ENCODE data around the gene FBRS. TPM values are rescaled to one million over a fixed set of nuclear protein-coding genes. Genes with fewer than 3 reads are reported as not detected.

The FBRS gene
- total and polyA plus RNA-seq, 2 of the 13 experiments (the other 11 are each of a cell fraction or from before 2014, with no cell fraction given): 13.7 to 16.2 TPM

DNA sequence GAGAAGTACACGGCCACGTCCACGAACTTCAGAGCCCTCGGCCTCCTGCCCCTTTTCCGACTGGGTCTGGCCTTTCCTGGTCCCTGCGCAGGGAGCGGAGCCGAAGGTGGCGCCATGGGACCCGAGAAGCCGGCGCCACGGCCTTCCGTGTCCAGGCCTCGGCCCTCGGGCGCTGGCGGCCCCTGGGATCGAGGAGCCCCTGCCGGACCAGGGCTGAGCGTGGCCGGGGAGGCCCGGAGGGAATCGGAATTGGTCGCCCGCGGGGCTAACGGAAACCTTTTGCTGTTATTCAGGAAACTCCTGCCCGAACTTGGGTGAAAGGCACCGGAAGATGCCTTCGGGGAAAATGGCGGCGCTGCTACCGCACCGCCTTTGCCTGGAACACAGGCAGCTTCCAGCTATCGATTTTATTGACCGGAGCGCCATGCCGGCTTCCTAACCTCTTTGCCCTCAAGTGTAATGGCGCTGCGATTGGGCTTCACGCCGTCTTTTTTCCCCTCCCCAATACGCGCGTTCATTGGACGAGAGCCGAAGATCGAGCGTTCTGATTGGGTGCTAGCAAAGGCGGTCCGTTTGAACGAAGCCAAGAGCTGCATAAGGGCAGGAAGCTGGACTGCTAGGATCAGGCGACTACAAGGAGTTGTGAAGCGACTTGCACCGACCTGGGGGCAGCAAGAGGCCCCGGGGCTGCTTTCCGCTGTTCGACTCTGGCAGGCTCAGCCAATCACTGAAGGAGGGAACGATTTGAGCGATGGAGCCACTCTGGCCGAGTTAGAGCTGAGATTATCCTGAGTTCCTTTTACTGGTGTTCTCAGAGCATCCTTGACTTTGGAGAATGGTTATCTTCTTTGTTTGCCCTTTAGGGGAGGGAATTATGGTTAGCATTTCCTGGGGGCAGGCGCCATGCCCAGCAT lies 48.0 kb upstream of the FBRS start, which contains the start of gene ZNF689 (continued):
- TF ChIP-seq, protein P1, sequence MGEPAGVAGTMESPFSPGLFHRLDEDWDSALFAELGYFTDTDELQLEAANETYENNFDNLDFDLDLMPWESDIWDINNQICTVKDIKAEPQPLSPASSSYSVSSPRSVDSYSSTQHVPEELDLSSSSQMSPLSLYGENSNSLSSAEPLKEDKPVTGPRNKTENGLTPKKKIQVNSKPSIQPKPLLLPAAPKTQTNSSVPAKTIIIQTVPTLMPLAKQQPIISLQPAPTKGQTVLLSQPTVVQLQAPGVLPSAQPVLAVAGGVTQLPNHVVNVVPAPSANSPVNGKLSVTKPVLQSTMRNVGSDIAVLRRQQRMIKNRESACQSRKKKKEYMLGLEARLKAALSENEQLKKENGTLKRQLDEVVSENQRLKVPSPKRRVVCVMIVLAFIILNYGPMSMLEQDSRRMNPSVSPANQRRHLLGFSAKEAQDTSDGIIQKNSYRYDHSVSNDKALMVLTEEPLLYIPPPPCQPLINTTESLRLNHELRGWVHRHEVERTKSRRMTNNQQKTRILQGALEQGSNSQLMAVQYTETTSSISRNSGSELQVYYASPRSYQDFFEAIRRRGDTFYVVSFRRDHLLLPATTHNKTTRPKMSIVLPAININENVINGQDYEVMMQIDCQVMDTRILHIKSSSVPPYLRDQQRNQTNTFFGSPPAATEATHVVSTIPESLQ (CRISPR knock-in tag; conservative IDR thresholded peaks at IDR 0.05): peak; percentile 95
- no peak; the same call in 1 of the 2 replicates for TF ChIP-seq ZNF775 (CRISPR knock-in tag; IDR thresholded peaks at IDR 0.05; ENCODE audit: borderline replicate concordance)
- TF ChIP-seq, protein P2, sequence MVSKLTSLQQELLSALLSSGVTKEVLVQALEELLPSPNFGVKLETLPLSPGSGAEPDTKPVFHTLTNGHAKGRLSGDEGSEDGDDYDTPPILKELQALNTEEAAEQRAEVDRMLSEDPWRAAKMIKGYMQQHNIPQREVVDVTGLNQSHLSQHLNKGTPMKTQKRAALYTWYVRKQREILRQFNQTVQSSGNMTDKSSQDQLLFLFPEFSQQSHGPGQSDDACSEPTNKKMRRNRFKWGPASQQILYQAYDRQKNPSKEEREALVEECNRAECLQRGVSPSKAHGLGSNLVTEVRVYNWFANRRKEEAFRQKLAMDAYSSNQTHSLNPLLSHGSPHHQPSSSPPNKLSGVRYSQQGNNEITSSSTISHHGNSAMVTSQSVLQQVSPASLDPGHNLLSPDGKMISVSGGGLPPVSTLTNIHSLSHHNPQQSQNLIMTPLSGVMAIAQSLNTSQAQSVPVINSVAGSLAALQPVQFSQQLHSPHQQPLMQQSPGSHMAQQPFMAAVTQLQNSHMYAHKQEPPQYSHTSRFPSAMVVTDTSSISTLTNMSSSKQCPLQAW (CRISPR knock-in tag; IDR thresholded peaks at IDR 0.05): peak; percentile 65; the same call in 1 of the 2 replicates
- peak; percentile 98 for TF ChIP-seq THAP9 (CRISPR knock-in tag; IDR thresholded peaks at IDR 0.05; ENCODE audit: borderline replicate concordance)
- TF ChIP-seq, protein P3, sequence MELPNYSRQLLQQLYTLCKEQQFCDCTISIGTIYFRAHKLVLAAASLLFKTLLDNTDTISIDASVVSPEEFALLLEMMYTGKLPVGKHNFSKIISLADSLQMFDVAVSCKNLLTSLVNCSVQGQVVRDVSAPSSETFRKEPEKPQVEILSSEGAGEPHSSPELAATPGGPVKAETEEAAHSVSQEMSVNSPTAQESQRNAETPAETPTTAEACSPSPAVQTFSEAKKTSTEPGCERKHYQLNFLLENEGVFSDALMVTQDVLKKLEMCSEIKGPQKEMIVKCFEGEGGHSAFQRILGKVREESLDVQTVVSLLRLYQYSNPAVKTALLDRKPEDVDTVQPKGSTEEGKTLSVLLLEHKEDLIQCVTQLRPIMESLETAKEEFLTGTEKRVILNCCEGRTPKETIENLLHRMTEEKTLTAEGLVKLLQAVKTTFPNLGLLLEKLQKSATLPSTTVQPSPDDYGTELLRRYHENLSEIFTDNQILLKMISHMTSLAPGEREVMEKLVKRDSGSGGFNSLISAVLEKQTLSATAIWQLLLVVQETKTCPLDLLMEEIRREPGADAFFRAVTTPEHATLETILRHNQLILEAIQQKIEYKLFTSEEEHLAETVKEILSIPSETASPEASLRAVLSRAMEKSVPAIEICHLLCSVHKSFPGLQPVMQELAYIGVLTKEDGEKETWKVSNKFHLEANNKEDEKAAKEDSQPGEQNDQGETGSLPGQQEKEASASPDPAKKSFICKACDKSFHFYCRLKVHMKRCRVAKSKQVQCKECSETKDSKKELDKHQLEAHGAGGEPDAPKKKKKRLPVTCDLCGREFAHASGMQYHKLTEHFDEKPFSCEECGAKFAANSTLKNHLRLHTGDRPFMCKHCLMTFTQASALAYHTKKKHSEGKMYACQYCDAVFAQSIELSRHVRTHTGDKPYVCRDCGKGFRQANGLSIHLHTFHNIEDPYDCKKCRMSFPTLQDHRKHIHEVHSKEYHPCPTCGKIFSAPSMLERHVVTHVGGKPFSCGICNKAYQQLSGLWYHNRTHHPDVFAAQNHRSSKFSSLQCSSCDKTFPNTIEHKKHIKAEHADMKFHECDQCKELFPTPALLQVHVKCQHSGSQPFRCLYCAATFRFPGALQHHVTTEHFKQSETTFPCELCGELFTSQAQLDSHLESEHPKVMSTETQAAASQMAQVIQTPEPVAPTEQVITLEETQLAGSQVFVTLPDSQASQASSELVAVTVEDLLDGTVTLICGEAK (IDR thresholded peaks at IDR 0.05): no peak
- TF ChIP-seq, protein P3 (CRISPR knock-in tag; IDR thresholded peaks at IDR 0.05): peak; percentile 91
- peak; percentile 81 for TF ChIP-seq ZNF543 (CRISPR knock-in tag; IDR thresholded peaks at IDR 0.05)
- 0 out of 2 replicates have a peak, but pooled peaks have one; percentile 88 for TF ChIP-seq ZBTB8A (CRISPR knock-in tag; IDR thresholded peaks at IDR 0.05; ENCODE audit: borderline replicate concordance, low read depth)
